ENCODE results near the gene SCUBE2.

DNA sequence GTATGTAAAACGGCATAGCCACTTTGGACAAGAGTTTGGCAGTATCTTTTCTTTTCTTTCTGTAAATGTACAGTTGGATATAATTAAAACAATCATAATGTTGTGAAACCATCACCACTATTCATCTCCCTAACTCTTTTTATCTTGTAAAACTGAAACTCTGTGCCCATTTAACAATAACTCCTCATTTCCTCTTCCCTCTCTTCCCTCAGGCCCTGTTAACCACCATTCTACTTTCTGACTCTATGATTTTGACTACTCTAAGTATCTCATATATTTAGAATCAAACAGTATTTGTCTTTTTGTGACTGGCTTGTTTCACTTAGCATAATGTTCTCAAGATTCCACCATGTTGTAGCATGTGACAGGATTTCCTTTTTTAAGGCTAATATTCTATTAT lies 10.2 kb downstream of the SCUBE2 start:
- TF ChIP-seq, protein P1, sequence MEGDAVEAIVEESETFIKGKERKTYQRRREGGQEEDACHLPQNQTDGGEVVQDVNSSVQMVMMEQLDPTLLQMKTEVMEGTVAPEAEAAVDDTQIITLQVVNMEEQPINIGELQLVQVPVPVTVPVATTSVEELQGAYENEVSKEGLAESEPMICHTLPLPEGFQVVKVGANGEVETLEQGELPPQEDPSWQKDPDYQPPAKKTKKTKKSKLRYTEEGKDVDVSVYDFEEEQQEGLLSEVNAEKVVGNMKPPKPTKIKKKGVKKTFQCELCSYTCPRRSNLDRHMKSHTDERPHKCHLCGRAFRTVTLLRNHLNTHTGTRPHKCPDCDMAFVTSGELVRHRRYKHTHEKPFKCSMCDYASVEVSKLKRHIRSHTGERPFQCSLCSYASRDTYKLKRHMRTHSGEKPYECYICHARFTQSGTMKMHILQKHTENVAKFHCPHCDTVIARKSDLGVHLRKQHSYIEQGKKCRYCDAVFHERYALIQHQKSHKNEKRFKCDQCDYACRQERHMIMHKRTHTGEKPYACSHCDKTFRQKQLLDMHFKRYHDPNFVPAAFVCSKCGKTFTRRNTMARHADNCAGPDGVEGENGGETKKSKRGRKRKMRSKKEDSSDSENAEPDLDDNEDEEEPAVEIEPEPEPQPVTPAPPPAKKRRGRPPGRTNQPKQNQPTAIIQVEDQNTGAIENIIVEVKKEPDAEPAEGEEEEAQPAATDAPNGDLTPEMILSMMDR (IDR thresholded peaks at IDR 0.05): no peak
- no peak for TF ChIP-seq POLR2A (IDR thresholded peaks at IDR 0.05)
